Omental fat pad (tissue), 4 donors: ENCODE measurements around the gene TDO2. TPM values are rescaled to one million over a fixed set of nuclear protein-coding genes. Genes with fewer than 3 reads are reported as not detected.
A peak's percentile ranks its signal among the peaks of the same experiment; 100 is the strongest.

Experiments
- ATAC-seq: fragments of 150-250 bp; one replicate; pipeline ENCODE4 v1.9.1; 2016; ENCODE audit warnings: mild to moderate bottlenecking, moderate library complexity; ENCODE audit not compliant: low FRiP score
- DNase-seq: peaks from one replicate; pipeline ENCODE4 v3.0.0-alpha.2; 2019; ENCODE audit warnings: low spot score
- total RNA-seq, 4 donors: library from RNA; depleted of rRNA; stranded (reverse); fragments of >200 nt; gene quantifications; one replicate each; pipeline ENCODE4 v1.1.0, GENCODE V29; 2016
- TF ChIP-seq, protein P1 (sequence below), 3 donors: fragments of 450-650 bp; IDR thresholded peaks; one replicate each; pipeline ENCODE4 v1.5.1; 2016 to 2017; ENCODE audit warnings: antibody characterized with exemption in 3 of 3, mild to moderate bottlenecking in 3 of 3, moderate library complexity in 2 of 3

The TDO2 gene
- total RNA-seq, 4 donors from 2014 or later: 0.36 TPM; not detected in 3

DNA sequence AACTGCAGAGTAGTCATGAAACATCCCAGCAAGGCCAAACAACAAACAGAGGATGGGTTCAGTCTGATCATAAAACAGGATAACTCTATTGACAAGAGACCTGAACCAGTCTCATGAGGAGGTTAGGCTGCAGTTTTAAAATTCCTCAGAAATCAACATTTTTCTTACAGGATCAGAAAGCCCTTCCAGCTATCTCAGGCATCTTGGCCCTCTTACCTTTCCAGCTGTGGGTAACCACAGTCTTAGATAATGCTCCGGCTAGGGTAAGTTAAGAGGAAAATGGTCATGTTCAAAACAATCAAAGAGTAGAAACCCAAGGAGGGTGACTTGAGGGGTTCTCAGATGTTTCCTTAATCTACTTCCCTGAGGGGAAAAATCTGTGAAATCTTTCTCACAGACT lies 45.0 kb downstream of the TDO2 start:
- no peak for DNase-seq
- TF ChIP-seq, protein P1, sequence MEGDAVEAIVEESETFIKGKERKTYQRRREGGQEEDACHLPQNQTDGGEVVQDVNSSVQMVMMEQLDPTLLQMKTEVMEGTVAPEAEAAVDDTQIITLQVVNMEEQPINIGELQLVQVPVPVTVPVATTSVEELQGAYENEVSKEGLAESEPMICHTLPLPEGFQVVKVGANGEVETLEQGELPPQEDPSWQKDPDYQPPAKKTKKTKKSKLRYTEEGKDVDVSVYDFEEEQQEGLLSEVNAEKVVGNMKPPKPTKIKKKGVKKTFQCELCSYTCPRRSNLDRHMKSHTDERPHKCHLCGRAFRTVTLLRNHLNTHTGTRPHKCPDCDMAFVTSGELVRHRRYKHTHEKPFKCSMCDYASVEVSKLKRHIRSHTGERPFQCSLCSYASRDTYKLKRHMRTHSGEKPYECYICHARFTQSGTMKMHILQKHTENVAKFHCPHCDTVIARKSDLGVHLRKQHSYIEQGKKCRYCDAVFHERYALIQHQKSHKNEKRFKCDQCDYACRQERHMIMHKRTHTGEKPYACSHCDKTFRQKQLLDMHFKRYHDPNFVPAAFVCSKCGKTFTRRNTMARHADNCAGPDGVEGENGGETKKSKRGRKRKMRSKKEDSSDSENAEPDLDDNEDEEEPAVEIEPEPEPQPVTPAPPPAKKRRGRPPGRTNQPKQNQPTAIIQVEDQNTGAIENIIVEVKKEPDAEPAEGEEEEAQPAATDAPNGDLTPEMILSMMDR (IDR thresholded peaks at IDR 0.05): no peak
- ATAC-seq: no peak

DNA sequence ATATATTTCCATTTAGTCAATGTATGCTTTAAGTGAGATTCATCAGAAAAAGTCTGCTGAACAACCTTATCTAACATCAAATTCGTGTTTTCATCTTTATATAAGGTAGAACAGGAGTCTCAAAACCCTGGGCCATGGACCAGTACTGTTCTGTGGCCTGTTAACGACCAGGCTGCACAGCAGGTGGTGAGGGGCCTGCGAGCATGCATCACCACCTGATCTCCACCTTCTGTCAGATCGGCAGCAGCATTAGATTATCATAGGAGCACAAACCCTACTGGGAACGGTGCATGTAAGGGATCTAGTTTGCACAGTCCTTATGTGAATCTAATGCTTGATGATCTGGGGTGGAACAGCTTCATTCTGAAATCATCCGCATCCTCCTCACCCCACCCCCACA lies 47.0 kb downstream of the TDO2 start:
- ATAC-seq (no peak), DNase-seq (no peak)
- TF ChIP-seq, protein P1 (IDR thresholded peaks at IDR 0.05): no peak

- no peak for DNase-seq
- TF ChIP-seq, protein P1 (IDR thresholded peaks at IDR 0.05): no peak
- ATAC-seq: peak; percentile 41
Measured at GRCh38 chr4:155952501-155952901, 49.0 kb downstream of the TDO2 start.

- DNase-seq (peak; percentile 55), ATAC-seq (peak; percentile 93)
- TF ChIP-seq, protein P1 (IDR thresholded peaks at IDR 0.05): no peak
Measured at GRCh38 chr4:155953151-155954117, 49.9 kb downstream of the TDO2 start, which contains the start of gene CTSO. Gene CTSO (minus strand): TSS chr4:155953866. CDS start chr4:155953847, 19 bp downstream.

GRCh38 chr4:155954118-155954685 lies 50.7 kb downstream of the TDO2 start:
- TF ChIP-seq, protein P1 (IDR thresholded peaks at IDR 0.05): no peak
- DNase-seq (no peak), ATAC-seq (peak; percentile 5)

DNA sequence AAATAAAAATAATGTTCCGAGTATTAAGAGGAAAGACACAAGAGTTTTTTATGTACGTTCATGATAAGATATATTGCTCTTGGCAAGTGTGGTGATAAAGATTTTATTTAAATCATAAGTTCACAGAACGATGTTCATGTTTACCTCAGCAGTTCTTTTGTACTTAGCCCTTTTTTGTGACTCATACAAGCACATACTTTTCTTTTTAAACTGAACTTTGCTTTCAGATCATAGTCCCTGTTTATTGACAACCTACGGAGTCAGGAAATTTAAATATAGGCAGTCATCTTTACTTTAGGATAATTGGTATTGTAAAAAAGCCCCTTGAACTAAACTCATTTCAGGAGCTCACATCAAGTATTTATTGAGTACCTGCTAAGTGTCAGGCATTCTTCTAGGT lies 51.4 kb downstream of the TDO2 start:
- DNase-seq (no peak), ATAC-seq (no peak)
- TF ChIP-seq, protein P1 (IDR thresholded peaks at IDR 0.05): no peak
